Stomach (tissue), 4 donors: ENCODE results near the gene NOCT.

Source experiments
- CTCF ChIP-seq, 7 experiments: fragments of 450-650 bp in 4 of 7; fragments of 200-600 bp in 3 of 7; sonication (generic) in 3 of 7; IDR thresholded peaks; one replicate each; pipeline ENCODE4 v1.5.1; 2016 to 2019; ENCODE audit warnings: antibody characterized with exemption in 7 of 7, control low read depth in 2 of 7, mild to moderate bottlenecking in 1 of 7
- EP300 ChIP-seq: sonication (generic); formaldehyde crosslinking; IDR thresholded peaks from one replicate; pipeline ENCODE4 v1.6.1; 2017; ENCODE audit warnings: antibody characterized with exemption
- POLR2AphosphoS5 ChIP-seq, 3 donors: sonication (generic); formaldehyde crosslinking; IDR thresholded peaks; one replicate each; pipeline ENCODE4 v1.6.1; 2016; ENCODE audit warnings: antibody characterized with exemption in 3 of 3

GRCh38 chr4:138982754-138983153, 32.8 kb upstream of the NOCT start:
- TF ChIP-seq CTCF (IDR thresholded peaks at IDR 0.05) (no peak), EP300 (no peak), POLR2AphosphoS5 (IDR thresholded peaks at IDR 0.05) (no peak)
